HEK293T (cell line): ENCODE results near the gene ZDHHC18.

Source experiments
- ELF4 ChIP-seq: fragments of 450-650 bp; IDR thresholded peaks from 2 replicates; pipeline ENCODE4 v1.6.1; 2017; ENCODE audit warnings: antibody characterized with exemption
- FOXM1 ChIP-seq: fragments of 450-650 bp; IDR thresholded peaks from 2 replicates; pipeline ENCODE4 v1.6.1; 2017; ENCODE audit warnings: mild to moderate bottlenecking, borderline replicate concordance

- no peak for TF ChIP-seq FOXM1
- peak; percentile 50 for TF ChIP-seq ELF4
Observed at GRCh38 chr1:26787706-26788514, 38.6 kb upstream of the ZDHHC18 start, which contains the start of gene PIGV.
